H9 (cell line): ENCODE results near the gene ATF2. TPM values are rescaled to one million over a fixed set of nuclear protein-coding genes. Genes with fewer than 3 reads are reported as not detected.

Experiments
- DNase-seq: peaks from one replicate; pipeline ENCODE4 v3.0.0-alpha.2; 2017
- H2AFZ ChIP-seq: one replicate; pipeline ENCODE4 v1.6.1; 2013; ENCODE audit warnings: mild to moderate bottlenecking, low read length, control low read depth, moderate library complexity
- H2AK5ac ChIP-seq: 2 replicates; pipeline ENCODE4 v1.6.1; 2013; ENCODE audit warnings: low read length, control low read depth, mixed read lengths; ENCODE audit not compliant: insufficient read length
- H2BK120ac ChIP-seq: one replicate; pipeline ENCODE4 v1.6.1; 2013; ENCODE audit warnings: low read depth, mild to moderate bottlenecking, low read length, control low read depth, inconsistent platforms; ENCODE audit not compliant: poor library complexity, severe bottlenecking
- H2BK12ac ChIP-seq: 2 replicates; pipeline ENCODE4 v1.6.1; 2013; ENCODE audit warnings: low read length, control low read depth, mixed read lengths, low read depth; ENCODE audit not compliant: insufficient read length
- H2BK15ac ChIP-seq: 2 replicates; pipeline ENCODE4 v1.6.1; 2013; ENCODE audit warnings: low read depth, low read length, control low read depth
- H2BK20ac ChIP-seq: one replicate; pipeline ENCODE4 v1.6.1; 2013; ENCODE audit warnings: low read depth, mild to moderate bottlenecking, low read length, control low read depth, inconsistent platforms; ENCODE audit not compliant: poor library complexity, severe bottlenecking
- H2BK5ac ChIP-seq: 2 replicates; pipeline ENCODE4 v1.6.1; 2013; ENCODE audit warnings: low read length, control low read depth, mixed read lengths; ENCODE audit not compliant: insufficient read length
- H3K14ac ChIP-seq: 2 replicates; pipeline ENCODE4 v1.6.1; 2013; ENCODE audit warnings: low read length, control low read depth; ENCODE audit not compliant: insufficient read depth
- H3K18ac ChIP-seq: 2 replicates; pipeline ENCODE4 v1.6.1; 2013; ENCODE audit warnings: low read depth, mild to moderate bottlenecking, mixed read lengths, low read length, control low read depth; ENCODE audit not compliant: insufficient read length
- H3K23ac ChIP-seq: 2 replicates; pipeline ENCODE4 v1.6.1; 2013; ENCODE audit warnings: low read length, control low read depth, mixed read lengths, low read depth; ENCODE audit not compliant: insufficient read length
- H3K23me2 ChIP-seq: 2 replicates; pipeline ENCODE4 v1.6.1; 2013; ENCODE audit warnings: low read depth, mild to moderate bottlenecking, mixed read lengths, low read length, control low read depth; ENCODE audit not compliant: insufficient read length, poor library complexity, severe bottlenecking
- H3K27ac ChIP-seq: 2 replicates; pipeline ENCODE4 v1.5.1; 2013; ENCODE audit warnings: low read length, control low read depth, mixed read lengths, low read depth; ENCODE audit not compliant: insufficient read length
- H3K27me3 ChIP-seq: 2 replicates; pipeline ENCODE4 v1.6.1; 2013; ENCODE audit warnings: low read length, control low read depth, inconsistent platforms; ENCODE audit not compliant: insufficient read depth
- H3K4ac ChIP-seq: 2 replicates; pipeline ENCODE4 v1.6.1; 2013; ENCODE audit warnings: low read depth, mild to moderate bottlenecking, control low read depth, inconsistent platforms, low read length, moderate library complexity
- H3K4me1 ChIP-seq: 2 replicates; pipeline ENCODE4 v1.6.1; 2013; ENCODE audit warnings: low read length, control low read depth, inconsistent platforms; ENCODE audit not compliant: insufficient read depth
- H3K4me2 ChIP-seq: 2 replicates; pipeline ENCODE4 v1.6.1; 2013; ENCODE audit warnings: low read length, control low read depth, mixed read lengths; ENCODE audit not compliant: insufficient read length, insufficient read depth
- H3K56ac ChIP-seq: 2 replicates; pipeline ENCODE4 v1.6.1; 2013; ENCODE audit warnings: low read depth, mild to moderate bottlenecking, mixed read lengths, low read length, control low read depth; ENCODE audit not compliant: insufficient read length
- H3K79me1 ChIP-seq: 2 replicates; pipeline ENCODE4 v1.6.1; 2013; ENCODE audit warnings: low read depth, mild to moderate bottlenecking, moderate library complexity, low read length, control low read depth, inconsistent platforms; ENCODE audit not compliant: insufficient read depth, poor library complexity, severe bottlenecking
- H3K79me2 ChIP-seq: 2 replicates; pipeline ENCODE4 v1.6.1; 2013; ENCODE audit warnings: low read length, control low read depth, inconsistent platforms; ENCODE audit not compliant: insufficient read depth
- H3K9ac ChIP-seq: 2 replicates; pipeline ENCODE4 v1.6.1; 2013; ENCODE audit warnings: low read length, control low read depth, mixed read lengths; ENCODE audit not compliant: insufficient read length; ENCODE audit errors: extremely low read depth
- H3K9me3 ChIP-seq: one replicate; pipeline ENCODE4 v1.6.1; 2013; ENCODE audit warnings: low read depth, low read length, inconsistent platforms; ENCODE audit not compliant: control insufficient read depth
- H3T11ph ChIP-seq: one replicate; pipeline ENCODE4 v1.6.1; 2013; ENCODE audit warnings: mild to moderate bottlenecking, low read length, control low read depth, inconsistent platforms
- H4K20me1 ChIP-seq: one replicate; pipeline ENCODE4 v1.6.1; 2013; ENCODE audit not compliant: control insufficient read depth, insufficient read length, insufficient read depth
- H4K5ac ChIP-seq: 2 replicates; pipeline ENCODE4 v1.6.1; 2013; ENCODE audit warnings: low read depth, mild to moderate bottlenecking, mixed read lengths, low read length, control low read depth; ENCODE audit not compliant: insufficient read length
- H4K8ac ChIP-seq: replicated peaks from 2 replicates; pipeline ENCODE4 v1.6.1; 2013; ENCODE audit warnings: low read length, control low read depth, mixed read lengths, low read depth; ENCODE audit not compliant: insufficient read length
- H4K91ac ChIP-seq: 2 replicates; pipeline ENCODE4 v1.6.1; 2013; ENCODE audit warnings: low read depth, mild to moderate bottlenecking, moderate library complexity, mixed read lengths, low read length, control low read depth; ENCODE audit not compliant: insufficient read length
- H3K27ac Mint-ChIP-seq, 3 experiments: 2 replicates in 2 of 3; 3 replicates in 1 of 3; pipeline ENCODE4 v1.8.0; 2020 to 2021; ENCODE audit warnings: mixed read lengths in 3 of 3, mild to moderate bottlenecking in 1 of 3, moderate library complexity in 1 of 3
- H3K27me3 Mint-ChIP-seq: 2 replicates; pipeline ENCODE4 v1.8.0; 2021; ENCODE audit warnings: low read depth, mild to moderate bottlenecking, moderate library complexity, mixed read lengths
- H3K36me3 Mint-ChIP-seq, 3 experiments: 2 replicates in 2 of 3; 3 replicates in 1 of 3; pipeline ENCODE4 v1.8.0; 2020 to 2021; ENCODE audit warnings: low read depth in 3 of 3, mixed read lengths in 3 of 3; ENCODE audit not compliant: insufficient read depth in 1 of 3
- H3K4me1 Mint-ChIP-seq, 2 experiments: 2 replicates each; pipeline ENCODE4 v1.8.0; 2020; ENCODE audit warnings: mixed read lengths in 2 of 2
- H3K4me3 Mint-ChIP-seq, 2 experiments: 2 replicates in 1 of 2; 3 replicates in 1 of 2; pipeline ENCODE4 v1.8.0; 2020 to 2021; ENCODE audit warnings: mild to moderate bottlenecking in 2 of 2, mixed read lengths in 2 of 2, moderate library complexity in 1 of 2
- H3K9me3 Mint-ChIP-seq, 2 experiments: 2 replicates in 1 of 2; 3 replicates in 1 of 2; pipeline ENCODE4 v1.8.0; 2020; ENCODE audit warnings: mild to moderate bottlenecking in 2 of 2, mixed read lengths in 2 of 2, moderate library complexity in 1 of 2
- WGBS: extraction: QIAGEN DNeasy Blood & Tissue Kit; methylation state at CpG from one replicate; pipeline ENCODE4 v1.1.7; 2013; ENCODE audit warnings: missing lambda C conversion rate, low lambda C conversion rate, mixed read lengths; ENCODE audit not compliant: insufficient read length; ENCODE audit errors: extremely low coverage; 5-methylcytosine and 5-hydroxymethylcytosine counted together
- total RNA-seq: library from RNA; stranded (reverse); gene quantifications from 2 replicates; pipeline ENCODE4 v1.2.1, GENCODE V29; 2021
- TF ChIP-seq, protein P1 (sequence below): fragments of 200-600 bp; sonication (generic); conservative IDR thresholded peaks from 3 replicates; pipeline ENCODE4 v1.8.0; 2021; ENCODE audit warnings: antibody characterized with exemption, mild to moderate bottlenecking

Gene ATF2
- total RNA-seq, 1 experiment from 2014 or later: 40.9 TPM

DNA sequence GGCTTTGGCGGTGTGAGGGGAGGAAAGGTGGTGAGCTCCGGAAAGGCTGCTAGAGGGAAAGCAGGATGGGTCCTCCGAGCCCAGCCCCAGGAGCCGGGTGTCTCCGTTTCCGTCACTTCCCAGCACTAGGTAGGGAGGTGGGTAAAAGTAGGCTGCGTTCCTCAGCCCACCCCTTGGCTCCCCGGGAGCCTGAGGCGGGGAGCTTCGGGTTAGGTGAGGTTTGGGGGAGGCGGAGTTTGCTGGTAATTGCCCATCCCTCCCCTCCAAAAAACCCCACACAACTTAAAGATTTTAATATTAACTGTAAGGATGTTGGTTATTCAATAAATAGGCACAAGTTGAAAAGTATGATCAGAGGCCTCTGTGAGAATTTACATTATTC is 552 bp upstream of the ATF2 start:
- Mint-ChIP-seq H3K27me3 (no peaks in the 10 kb centered on the region), H3K9me3 (no peaks in the 10 kb centered on the region; a peak in 1 of 5 replicates), H3K4me1 (peaks cover 13 to 19% of the 10 kb centered on the region in 2 experiments), H3K36me3 (peaks cover 0 to 7% (median 3%) of the 10 kb centered on the region in 3 experiments; a peak in 6 of 7 replicates), H3K4me3 (peak overlapping the region; percentile 99 to 100), H3K27ac (peak overlapping the region; percentile 90 to 100 (median 97))
- Histone ChIP-seq H2BK12ac (no peak overlapping the region), H3K4me1 (no peaks in the 10 kb centered on the region), H3K9ac (peak overlapping the region; percentile 92), H3K79me2 (peaks cover 20% of the 10 kb centered on the region; the same call in 1 of the 2 replicates), H4K91ac (no peak overlapping the region), H4K5ac (no peak overlapping the region), H3K9me3 (no peaks in the 10 kb centered on the region), H2AK5ac (no peak overlapping the region), H2BK15ac (no peak overlapping the region), H3T11ph (no peak overlapping the region), H4K8ac (no peak overlapping the region), H3K18ac (peak overlapping the region; percentile 80), H3K23me2 (no peaks in the 10 kb centered on the region), H2BK120ac (no peak overlapping the region), H3K4me2 (peak overlapping the region; percentile 51), H4K20me1 (no peaks in the 10 kb centered on the region), H3K23ac (no peak overlapping the region), H3K27me3 (no peaks in the 10 kb centered on the region), H3K4ac (no peak overlapping the region), H3K56ac (no peak overlapping the region), H2AFZ (no peak overlapping the region), H3K27ac (no peak overlapping the region), H2BK20ac (no peak overlapping the region), H3K79me1 (peaks cover 5% of the 10 kb centered on the region), H2BK5ac (no peak overlapping the region), H3K14ac (peak overlapping the region; percentile 94; the same call in 1 of the 2 replicates)
- no CpG with 5 or more reads among the region's 11 CpGs for WGBS
- TF ChIP-seq, protein P1, sequence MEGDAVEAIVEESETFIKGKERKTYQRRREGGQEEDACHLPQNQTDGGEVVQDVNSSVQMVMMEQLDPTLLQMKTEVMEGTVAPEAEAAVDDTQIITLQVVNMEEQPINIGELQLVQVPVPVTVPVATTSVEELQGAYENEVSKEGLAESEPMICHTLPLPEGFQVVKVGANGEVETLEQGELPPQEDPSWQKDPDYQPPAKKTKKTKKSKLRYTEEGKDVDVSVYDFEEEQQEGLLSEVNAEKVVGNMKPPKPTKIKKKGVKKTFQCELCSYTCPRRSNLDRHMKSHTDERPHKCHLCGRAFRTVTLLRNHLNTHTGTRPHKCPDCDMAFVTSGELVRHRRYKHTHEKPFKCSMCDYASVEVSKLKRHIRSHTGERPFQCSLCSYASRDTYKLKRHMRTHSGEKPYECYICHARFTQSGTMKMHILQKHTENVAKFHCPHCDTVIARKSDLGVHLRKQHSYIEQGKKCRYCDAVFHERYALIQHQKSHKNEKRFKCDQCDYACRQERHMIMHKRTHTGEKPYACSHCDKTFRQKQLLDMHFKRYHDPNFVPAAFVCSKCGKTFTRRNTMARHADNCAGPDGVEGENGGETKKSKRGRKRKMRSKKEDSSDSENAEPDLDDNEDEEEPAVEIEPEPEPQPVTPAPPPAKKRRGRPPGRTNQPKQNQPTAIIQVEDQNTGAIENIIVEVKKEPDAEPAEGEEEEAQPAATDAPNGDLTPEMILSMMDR: no peak
- DNase-seq: no peak
